GM18951 (cell line): ENCODE data around the gene ARMH4.

ENCODE experiments used
- POLR2A ChIP-seq: IDR thresholded peaks from 4 replicates; pipeline ENCODE4 v1.6.1; 2011; ENCODE audit warnings: mild to moderate bottlenecking; ENCODE audit not compliant: insufficient read length, insufficient read depth; ENCODE audit errors: extremely low read depth
- in situ Hi-C: fragments of 300-500 bp; cut with MboI; formaldehyde crosslinking; loops from one replicate; pipeline ENCODE4 v1.12.0; 2022; ENCODE audit warnings: low sequenced_read_pairs, mixed read lengths, inconsistent platforms; ENCODE audit not compliant: unreplicated experiment

ARMH4 gene

DNA sequence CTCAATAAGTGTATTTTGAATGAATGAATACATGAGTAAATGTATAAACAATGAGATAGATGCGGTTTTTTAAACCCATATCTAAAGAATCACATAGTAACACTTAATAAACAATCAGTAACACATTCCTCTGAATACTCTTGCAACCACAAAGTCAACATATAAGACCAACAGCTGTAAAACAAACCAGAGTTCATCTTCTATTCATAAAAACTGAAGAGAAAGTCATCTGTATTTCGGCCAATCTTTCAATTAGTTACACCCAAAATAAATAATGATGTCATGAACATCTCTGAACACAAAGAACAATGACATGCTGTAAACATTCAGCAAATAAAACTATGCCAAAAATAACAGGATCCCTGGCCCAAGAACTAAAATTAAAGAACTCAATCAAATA is 47.2 kb downstream of the ARMH4 start:
- in situ Hi-C loops = no loop called here
- TF ChIP-seq POLR2A = no peak

DNA sequence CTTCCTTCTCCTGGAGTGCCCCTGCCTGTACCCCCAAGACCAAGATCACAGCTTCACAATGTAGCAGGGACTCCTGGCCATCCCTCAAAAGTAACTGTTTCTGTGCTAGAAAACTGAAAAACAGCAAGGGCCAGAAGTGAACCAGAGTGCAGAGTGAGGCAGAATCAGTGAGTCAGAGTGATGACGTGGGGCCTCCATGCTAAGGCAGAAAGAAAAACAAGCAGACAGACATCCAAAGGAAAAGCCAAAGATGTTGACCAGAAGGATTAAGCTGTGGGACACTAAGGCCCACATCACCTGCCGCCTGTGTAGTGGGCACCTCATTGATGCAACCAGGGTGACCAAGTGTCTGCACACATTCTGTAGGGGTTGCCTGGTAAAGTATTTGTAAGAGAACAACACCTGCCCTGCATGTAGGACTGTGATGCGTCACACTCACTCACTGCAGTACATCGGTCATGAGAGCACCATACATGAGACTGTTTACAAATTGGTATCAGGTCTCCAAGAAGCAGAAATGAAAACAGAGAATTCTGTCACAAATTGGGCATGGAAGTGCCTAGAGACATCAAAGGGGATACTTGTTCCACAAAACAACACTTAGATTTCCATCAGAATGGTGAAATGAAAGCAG is 51.2 kb downstream of the ARMH4 start:
- in situ Hi-C loops = no loop called here
- TF ChIP-seq POLR2A = no peak

GRCh38 chr14:58099682-58100081 is 52.3 kb downstream of the ARMH4 start:
- TF ChIP-seq POLR2A = no peak
- in situ Hi-C loops = no loop called here

DNA sequence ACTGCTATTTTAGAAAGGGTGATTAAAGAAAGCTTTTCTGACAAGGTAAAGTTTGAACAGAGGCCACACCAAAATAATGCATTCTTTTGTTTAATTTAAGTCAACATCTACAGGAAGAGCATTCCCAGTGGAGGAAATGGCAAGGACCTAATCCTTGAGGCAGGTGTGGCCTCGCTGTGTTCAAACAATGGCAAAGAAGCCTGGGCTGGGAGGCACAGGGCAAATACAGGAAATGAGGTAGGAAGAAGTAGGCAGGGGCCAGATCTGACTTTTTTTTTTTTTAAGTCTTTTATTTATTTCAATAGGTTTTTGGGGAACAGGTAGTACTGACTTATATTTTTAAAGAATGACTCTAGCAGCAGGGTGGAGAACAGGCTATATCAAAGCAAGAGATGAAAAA is 53.5 kb downstream of the ARMH4 start:
- in situ Hi-C loops = no loop called here
- TF ChIP-seq POLR2A = no peak

DNA sequence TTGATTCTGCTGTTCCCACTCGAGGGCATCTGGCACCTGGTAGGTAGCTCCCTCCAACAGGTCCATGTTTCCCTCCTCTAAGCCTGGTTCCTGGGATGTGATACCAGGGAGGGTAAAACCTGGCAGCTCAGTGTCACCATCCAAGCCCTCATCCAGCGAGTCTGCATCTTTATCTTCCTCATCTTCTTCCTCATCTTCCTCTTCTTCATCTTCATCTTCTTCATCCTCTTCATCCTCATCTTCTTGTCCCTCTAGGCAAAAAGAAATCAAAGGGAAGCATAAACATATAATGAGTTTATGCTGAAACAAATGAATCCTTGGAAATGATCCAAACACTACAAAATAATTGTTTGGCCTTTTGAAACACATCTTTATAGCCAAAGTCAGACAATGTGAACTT is 55.3 kb downstream of the ARMH4 start:
- no peak for TF ChIP-seq POLR2A
- in situ Hi-C loops = no loop called here

GRCh38 chr14:58091883-58092630 is 60.0 kb downstream of the ARMH4 start:
- no peak for TF ChIP-seq POLR2A
- in situ Hi-C loops = no loop called here

GRCh38 chr14:58089612-58090011 is 62.4 kb downstream of the ARMH4 start:
- TF ChIP-seq POLR2A = no peak
- in situ Hi-C loops = no loop called here

DNA sequence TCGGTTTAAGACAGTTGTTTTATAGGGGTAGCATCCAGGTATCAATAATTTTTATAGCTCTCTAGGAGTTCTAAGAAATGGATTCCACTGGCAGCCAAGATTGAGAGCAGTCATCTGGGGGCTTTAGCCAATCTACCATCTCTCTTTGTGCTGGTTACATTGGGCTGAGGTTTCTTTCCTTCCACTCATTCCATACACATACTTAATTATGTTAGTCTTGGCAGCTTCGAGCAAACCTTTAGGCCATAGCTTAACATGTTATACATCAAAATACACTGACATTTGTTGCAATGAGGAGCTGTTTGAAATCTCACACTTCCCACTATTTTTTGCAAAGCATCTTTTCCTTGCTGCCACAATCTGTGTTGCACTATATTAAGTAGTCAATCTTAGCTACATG is 63.1 kb downstream of the ARMH4 start:
- TF ChIP-seq POLR2A = no peak
- in situ Hi-C loops = no loop called here

DNA sequence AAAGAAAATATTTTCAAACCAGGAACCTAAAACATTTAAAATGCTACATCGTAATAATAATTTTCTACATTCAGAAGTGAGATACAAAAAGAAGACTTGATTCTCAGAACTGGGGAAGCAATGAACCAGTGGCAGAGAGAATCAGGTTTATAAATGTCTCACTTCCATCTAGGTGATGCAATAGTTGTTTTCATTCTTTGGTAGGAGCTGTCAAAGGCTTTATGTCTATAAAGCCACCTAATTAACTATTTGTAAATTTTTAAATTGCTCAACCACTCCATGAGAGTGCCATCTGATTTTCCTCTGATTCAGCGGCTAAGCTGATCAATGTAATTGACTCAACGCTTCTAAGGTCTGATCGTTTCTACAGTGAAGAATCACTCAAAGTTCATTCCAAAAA is 66.1 kb downstream of the ARMH4 start:
- in situ Hi-C loops = no loop called here
- TF ChIP-seq POLR2A = no peak

GRCh38 chr14:58082491-58083098 is 69.4 kb downstream of the ARMH4 start:
- in situ Hi-C loops = no loop called here

GRCh38 chr14:58082011-58082410 is 70.0 kb downstream of the ARMH4 start:
- in situ Hi-C loops = no loop called here
- no peak for TF ChIP-seq POLR2A

More at GRCh38 chr14:58082491-58083098, 69.4 kb downstream of the ARMH4 start:
- TF ChIP-seq POLR2A = no peak

DNA sequence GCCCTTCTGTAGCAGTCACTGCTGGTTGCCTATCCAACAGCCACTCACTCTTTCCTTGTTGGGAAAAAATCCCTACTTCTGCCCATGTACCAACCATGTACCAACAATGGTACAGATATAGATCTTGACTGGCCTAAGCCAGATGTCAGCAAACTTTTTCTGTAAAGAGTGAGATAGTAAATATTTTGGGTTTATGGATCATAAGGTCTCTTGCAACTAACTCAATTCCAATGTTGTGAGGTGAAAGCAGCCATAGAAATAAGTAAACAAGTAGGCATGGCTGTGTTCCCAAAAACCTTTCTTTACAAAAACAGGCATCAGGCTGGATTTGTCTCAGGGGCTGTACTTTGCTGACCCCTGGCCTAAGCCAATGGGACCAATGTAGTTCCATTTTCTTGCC is 73.5 kb downstream of the ARMH4 start:
- no peak for TF ChIP-seq POLR2A
- in situ Hi-C loops = no loop called here

DNA sequence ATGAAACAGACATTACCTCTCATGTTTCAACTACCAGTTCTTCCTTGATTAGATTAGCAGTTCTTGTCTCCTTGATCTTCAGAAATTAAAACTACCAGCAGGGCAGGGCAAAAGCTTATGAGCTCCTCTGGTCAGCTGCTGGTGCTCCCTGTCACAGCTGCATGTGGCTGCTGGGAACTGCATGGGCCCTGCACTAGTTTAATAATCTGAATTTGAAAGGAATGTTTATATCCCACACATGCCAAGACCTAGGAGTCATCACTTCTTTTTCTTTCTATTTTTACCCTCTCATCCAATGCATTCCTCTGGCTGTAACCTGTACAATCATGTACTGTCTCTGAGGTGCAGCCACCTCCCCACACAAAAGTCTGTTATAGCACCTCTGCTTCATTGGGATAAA is 73.9 kb downstream of the ARMH4 start:
- TF ChIP-seq POLR2A = no peak
- in situ Hi-C loops = no loop called here

DNA sequence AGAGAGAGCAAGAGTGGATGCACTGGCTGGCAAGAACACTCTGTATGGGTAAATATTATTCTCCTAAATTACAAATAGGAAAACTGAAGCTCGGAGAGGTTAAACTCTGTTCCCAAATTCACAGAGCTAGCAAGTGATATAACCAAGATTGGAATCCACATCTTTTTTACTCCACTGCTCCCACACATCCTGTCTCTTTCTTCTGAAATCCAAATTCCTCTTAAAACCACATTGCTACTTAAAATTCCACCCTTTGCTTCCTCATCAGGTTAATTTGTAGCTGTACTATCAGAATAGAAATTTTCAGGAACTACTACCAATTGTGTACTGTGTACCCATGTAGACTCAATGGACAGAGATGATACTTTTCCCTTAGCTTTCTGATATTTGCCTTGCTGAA is 74.4 kb downstream of the ARMH4 start:
- in situ Hi-C loops = no loop called here
- no peak for TF ChIP-seq POLR2A
